ENCODE measurements around the gene CDC37L1. TPM values are rescaled to one million over a fixed set of nuclear protein-coding genes. Genes with fewer than 3 reads are reported as not detected.

Gene CDC37L1
- total RNA-seq, 4 donors from 2014 or later = 33.8 to 44.6 (median 37.3) TPM

DNA sequence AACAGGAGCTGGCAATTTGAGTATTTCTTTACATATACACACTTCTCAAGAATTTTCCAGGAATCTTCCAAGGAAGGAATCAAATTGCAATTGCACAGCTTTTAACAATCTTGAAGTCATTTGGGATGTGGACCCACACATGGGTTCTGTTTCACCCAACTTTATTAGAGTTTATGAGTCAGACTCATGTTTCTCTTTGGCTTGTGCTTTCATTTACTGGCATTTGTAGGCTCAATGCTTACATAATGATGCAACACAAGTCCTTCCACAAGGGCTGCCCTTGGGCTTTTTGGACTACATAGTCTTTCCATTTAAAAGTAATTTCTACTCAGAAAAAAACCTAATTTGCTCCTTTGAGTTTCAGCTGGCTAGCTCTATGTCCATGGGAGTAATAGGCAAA, 4.6 kb upstream of the CDC37L1 start:
- H3K27me3 ChIP-seq = no peaks in the 10 kb centered on the region
- no peak overlapping the region for H3K4me3 ChIP-seq (replicated peaks in 1 of 3)
- no peaks in the 10 kb centered on the region for H3K9me3 ChIP-seq
- H3K4me1 ChIP-seq = peaks cover 0 to 4% of the 10 kb centered on the region in 2 donors
- H3K27ac ChIP-seq = no peak overlapping the region
- no peak for DNase-seq
- intact Hi-C loops (cut with DNase I) = no loop called here
- H3K36me3 ChIP-seq = no peaks in the 10 kb centered on the region
- TF ChIP-seq POLR2A (IDR thresholded peaks at IDR 0.05) = no peak
- TF ChIP-seq, protein P1, sequence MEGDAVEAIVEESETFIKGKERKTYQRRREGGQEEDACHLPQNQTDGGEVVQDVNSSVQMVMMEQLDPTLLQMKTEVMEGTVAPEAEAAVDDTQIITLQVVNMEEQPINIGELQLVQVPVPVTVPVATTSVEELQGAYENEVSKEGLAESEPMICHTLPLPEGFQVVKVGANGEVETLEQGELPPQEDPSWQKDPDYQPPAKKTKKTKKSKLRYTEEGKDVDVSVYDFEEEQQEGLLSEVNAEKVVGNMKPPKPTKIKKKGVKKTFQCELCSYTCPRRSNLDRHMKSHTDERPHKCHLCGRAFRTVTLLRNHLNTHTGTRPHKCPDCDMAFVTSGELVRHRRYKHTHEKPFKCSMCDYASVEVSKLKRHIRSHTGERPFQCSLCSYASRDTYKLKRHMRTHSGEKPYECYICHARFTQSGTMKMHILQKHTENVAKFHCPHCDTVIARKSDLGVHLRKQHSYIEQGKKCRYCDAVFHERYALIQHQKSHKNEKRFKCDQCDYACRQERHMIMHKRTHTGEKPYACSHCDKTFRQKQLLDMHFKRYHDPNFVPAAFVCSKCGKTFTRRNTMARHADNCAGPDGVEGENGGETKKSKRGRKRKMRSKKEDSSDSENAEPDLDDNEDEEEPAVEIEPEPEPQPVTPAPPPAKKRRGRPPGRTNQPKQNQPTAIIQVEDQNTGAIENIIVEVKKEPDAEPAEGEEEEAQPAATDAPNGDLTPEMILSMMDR (IDR thresholded peaks at IDR 0.05) = no peak

GRCh38 chr9:4677392-4677791, 2.0 kb upstream of the CDC37L1 start:
- intact Hi-C loops (cut with DNase I) = no loop called here
- no peak overlapping the region for H3K27ac ChIP-seq
- no peaks in the 10 kb centered on the region for H3K9me3 ChIP-seq
- peaks cover 12 to 13% of the 10 kb centered on the region in 2 donors for H3K4me1 ChIP-seq
- WGBS, 2 donors = 94% methylated on average over 3 of the region's 3 CpGs
- no peak for DNase-seq
- no peaks in the 10 kb centered on the region for H3K36me3 ChIP-seq
- H3K27me3 ChIP-seq = no peaks in the 10 kb centered on the region
- H3K4me3 ChIP-seq (replicated peaks in 1 of 3) = no peak overlapping the region
- TF ChIP-seq, protein P1 (IDR thresholded peaks at IDR 0.05) = no peak
- TF ChIP-seq POLR2A (IDR thresholded peaks at IDR 0.05) = no peak

GRCh38 chr9:4678679-4679267, 596 bp upstream of the CDC37L1 start:
- TF ChIP-seq POLR2A (IDR thresholded peaks at IDR 0.05) = no peak
- TF ChIP-seq, protein P1 (IDR thresholded peaks at IDR 0.05) = no peak
- H3K36me3 ChIP-seq = no peaks in the 10 kb centered on the region
- peak overlapping the region; percentile 93 to 97 (median 97) for H3K27ac ChIP-seq
- no peaks in the 10 kb centered on the region for H3K27me3 ChIP-seq
- peak in 1 of 2 donors; percentile 16 for DNase-seq
- intact Hi-C loops (cut with DNase I) = no loop called here
- peak overlapping the region in 2 of 3 donors; percentile 21 to 83 for H3K4me3 ChIP-seq (replicated peaks in 1 of 3)
- H3K9me3 ChIP-seq = no peaks in the 10 kb centered on the region
- H3K4me1 ChIP-seq = peaks cover 12 to 13% of the 10 kb centered on the region in 2 donors
- 1% methylated on average over 16 of the region's 16 CpGs for WGBS, 2 donors

- Histone ChIP-seq H3K27ac (peak overlapping the region; percentile 82 to 97 (median 97)), H3K4me3 (replicated peaks in 1 of 3) (peak overlapping the region; percentile 27 to 83 (median 63)), H3K9me3 (no peaks in the 10 kb centered on the region), H3K4me1 (peaks cover 12 to 13% of the 10 kb centered on the region in 2 donors), H3K27me3 (no peaks in the 10 kb centered on the region), H3K36me3 (peaks cover 0 to 4% of the 10 kb centered on the region in 2 donors)
- DNase-seq = no peak
- no peak for TF ChIP-seq POLR2A (IDR thresholded peaks at IDR 0.05)
- TF ChIP-seq, protein P1 (IDR thresholded peaks at IDR 0.05) = no peak
- WGBS, 2 donors = 1 to 2% methylated on average over 10 of the region's 10 CpGs
- intact Hi-C loops (cut with DNase I) = no loop called here
Observed at GRCh38 chr9:4680173-4680525, 780 bp downstream of the CDC37L1 start.

DNA sequence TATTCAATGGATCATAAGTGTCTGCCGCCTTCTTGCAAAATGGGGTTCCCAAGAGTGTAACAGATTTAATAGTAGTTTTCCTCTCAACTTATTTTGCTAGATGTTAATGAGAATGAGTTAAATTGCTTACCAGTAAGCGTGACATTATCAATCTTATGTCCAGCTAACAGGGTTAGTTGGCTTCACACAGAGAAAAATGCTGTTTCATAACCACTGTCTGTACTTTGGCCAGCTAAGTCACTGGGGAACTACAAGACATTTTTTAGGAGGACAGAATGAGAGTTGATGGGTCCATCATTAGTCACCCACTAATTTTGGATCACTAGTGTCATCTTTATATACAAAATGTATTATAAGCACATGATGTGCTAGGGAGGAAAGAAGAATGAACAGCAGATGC, 1.4 kb downstream of the CDC37L1 start:
- Histone ChIP-seq H3K27ac (peak overlapping the region in 2 of 3 donors; percentile 97), H3K36me3 (peaks cover under 1 to 4% of the 10 kb centered on the region in 2 donors), H3K9me3 (no peaks in the 10 kb centered on the region), H3K4me3 (replicated peaks in 1 of 3) (peak overlapping the region in 1 of 3 donors; percentile 83), H3K27me3 (no peaks in the 10 kb centered on the region), H3K4me1 (peaks cover 12 to 13% of the 10 kb centered on the region in 2 donors)
- DNase-seq = no peak
- 54 to 62% methylated on average over 2 of the region's 2 CpGs for WGBS, 2 donors
- intact Hi-C loops (cut with DNase I) = no loop called here
- TF ChIP-seq, protein P1 (IDR thresholded peaks at IDR 0.05) = no peak
- no peak for TF ChIP-seq POLR2A (IDR thresholded peaks at IDR 0.05)

All from thyroid gland (tissue), 4 donors.